GM23338 (cell line): ENCODE data around the gene LYRM2. TPM values are rescaled to one million over a fixed set of nuclear protein-coding genes. Genes with fewer than 3 reads are reported as not detected.

Experiments
- ATAC-seq: fragments of 200-7000 bp; cut with Tn5 transposase; 3 replicates; pipeline ENCODE4 v1.9.1; 2020
- DNase-seq: peaks from one replicate; pipeline ENCODE4 v3.0.0-alpha.2; 2015; ENCODE audit warnings: low spot score
- H2AFZ ChIP-seq: fragments of 200-600 bp; sonication (generic); 2 replicates; pipeline ENCODE4 v1.8.0; 2016; ENCODE audit warnings: antibody characterized with exemption, mild to moderate bottlenecking, moderate library complexity
- H3F3A ChIP-seq: fragments of 200-600 bp; sonication (generic); replicated peaks from 2 replicates; pipeline ENCODE4 v1.8.0; 2017; ENCODE audit warnings: antibody characterized with exemption, mixed run types, low read depth
- H3K27ac ChIP-seq: fragments of 200-600 bp; sonication (generic); 2 replicates; pipeline ENCODE4 v1.6.1; 2016; ENCODE audit warnings: low read depth
- H3K27me3 ChIP-seq: fragments of 200-600 bp; sonication (generic); 2 replicates; pipeline ENCODE4 v1.8.0; 2016; ENCODE audit warnings: mild to moderate bottlenecking, mixed run types, moderate library complexity; ENCODE audit not compliant: insufficient read depth
- H3K36me3 ChIP-seq: fragments of 200-600 bp; sonication (generic); 2 replicates; pipeline ENCODE4 v1.8.0; 2016; ENCODE audit warnings: mild to moderate bottlenecking; ENCODE audit not compliant: insufficient read depth
- H3K4me1 ChIP-seq: fragments of 200-600 bp; sonication (generic); 2 replicates; pipeline ENCODE4 v1.8.0; 2016; ENCODE audit warnings: mild to moderate bottlenecking, moderate library complexity; ENCODE audit not compliant: insufficient read depth
- H3K4me2 ChIP-seq: fragments of 200-600 bp; sonication (generic); 2 replicates; pipeline ENCODE4 v1.7.1; 2017; ENCODE audit warnings: mixed run types
- H3K4me3 ChIP-seq: fragments of 200-600 bp; sonication (generic); 2 replicates; pipeline ENCODE4 v1.6.1; 2016; ENCODE audit warnings: mixed run types
- H3K79me2 ChIP-seq: fragments of 200-600 bp; sonication (generic); replicated peaks from 2 replicates; pipeline ENCODE4 v1.8.0; 2017; ENCODE audit warnings: mild to moderate bottlenecking; ENCODE audit not compliant: insufficient read depth
- H3K9me2 ChIP-seq: fragments of 200-600 bp; sonication (generic); 2 replicates; pipeline ENCODE4 v1.8.0; 2017; ENCODE audit not compliant: insufficient read depth
- H4K20me1 ChIP-seq: fragments of 200-600 bp; sonication (generic); replicated peaks from 2 replicates; pipeline ENCODE4 v1.8.0; 2017; ENCODE audit warnings: mild to moderate bottlenecking; ENCODE audit not compliant: insufficient read depth
- H3K27ac Mint-ChIP-seq: 2 replicates; pipeline ENCODE4 v1.8.0; 2020; ENCODE audit warnings: inconsistent platforms, mild to moderate bottlenecking, moderate library complexity, mixed read lengths
- H3K27me3 Mint-ChIP-seq: 3 replicates; pipeline ENCODE4 v1.8.0; 2022; ENCODE audit warnings: low read depth, mild to moderate bottlenecking, moderate library complexity, mixed read lengths, inconsistent platforms; ENCODE audit not compliant: insufficient read depth, poor library complexity
- H3K36me3 Mint-ChIP-seq: 3 replicates; pipeline ENCODE4 v1.8.0; 2021; ENCODE audit warnings: low read depth, mild to moderate bottlenecking, inconsistent platforms, moderate library complexity, mixed read lengths
- H3K4me1 Mint-ChIP-seq: 3 replicates; pipeline ENCODE4 v1.8.0; 2020; ENCODE audit warnings: mild to moderate bottlenecking, inconsistent platforms, mixed read lengths
- H3K4me3 Mint-ChIP-seq: 3 replicates; pipeline ENCODE4 v1.8.0; 2021; ENCODE audit warnings: moderate library complexity, mild to moderate bottlenecking, inconsistent platforms, mixed read lengths
- H3K9me3 Mint-ChIP-seq: 3 replicates; pipeline ENCODE4 v1.8.0; 2020; ENCODE audit warnings: moderate library complexity, mild to moderate bottlenecking, inconsistent platforms, mixed read lengths
- CREB1 ChIP-seq: fragments of 250-450 bp; sonication (Bioruptor Pico); IDR thresholded peaks from 2 replicates; pipeline ENCODE4 v1.5.0; 2020; ENCODE audit warnings: low read depth, mild to moderate bottlenecking, moderate library complexity
- JUNB ChIP-seq: IDR thresholded peaks from one replicate; pipeline ENCODE4 v1.6.1; 2016; ENCODE audit warnings: antibody characterized with exemption; ENCODE audit not compliant: unreplicated experiment
- REST ChIP-seq: IDR thresholded peaks from one replicate; pipeline ENCODE4 v1.6.1; 2018; ENCODE audit warnings: antibody characterized with exemption; ENCODE audit not compliant: unreplicated experiment
- ZNF114 ChIP-seq: fragments of 250-450 bp; sonication (Bioruptor Pico); IDR thresholded peaks from 2 replicates; pipeline ENCODE4 v1.5.0; 2020; ENCODE audit warnings: mild to moderate bottlenecking, moderate library complexity
- ZNF462 ChIP-seq: fragments of 250-450 bp; sonication (Bioruptor Pico); IDR thresholded peaks from 2 replicates; pipeline ENCODE4 v1.5.0; 2020; ENCODE audit warnings: mild to moderate bottlenecking, moderate library complexity
- polyA plus RNA-seq: library from polyadenylated mRNA; unstranded; fragments of >200 nt; fragmentation: Nextera tagmentation; extraction: Ambion mirVana; gene quantifications from 2 replicates; pipeline ENCODE4 v1.2.1, GENCODE V29; 2016
- total RNA-seq: library from RNA; depleted of rRNA; stranded (reverse); fragments of >200 nt; shearing (Covaris generic); gene quantifications from 2 replicates; pipeline ENCODE4 v1.2.3, GENCODE V29; 2014

LYRM2 gene
- total and polyA plus RNA-seq, 2 experiments from 2014 or later = 20.3 to 67.3 TPM

- Histone ChIP-seq H3F3A (peaks cover 41% of the 10 kb centered on the region; the same call in 1 of the 2 replicates), H4K20me1 (0 out of 2 replicates have a peak, but pooled peaks cover 3% of the 10 kb centered on the region), H3K79me2 (peaks cover 17% of the 10 kb centered on the region), H3K9me2 (no peaks in the 10 kb centered on the region), H3K36me3 (peaks cover 92% of the 10 kb centered on the region), H3K27me3 (no peaks in the 10 kb centered on the region), H3K4me3 (no peak overlapping the region), H3K4me2 (no peak overlapping the region), H3K27ac (peak overlapping the region; percentile 76), H2AFZ (no peak overlapping the region), H3K4me1 (peaks cover 22% of the 10 kb centered on the region)
- H3K27me3 Mint-ChIP-seq = peaks cover 4% of the 10 kb centered on the region
- peak overlapping the region; percentile 81 for H3K27ac Mint-ChIP-seq
- H3K4me3 Mint-ChIP-seq = no peak overlapping the region; the same call in 2 of the 3 replicates
- no peaks in the 10 kb centered on the region for H3K9me3 Mint-ChIP-seq
- peak; percentile 48 for DNase-seq
- ATAC-seq = peak; percentile 87
- peaks cover 36% of the 10 kb centered on the region for H3K4me1 Mint-ChIP-seq
- no peak for TF ChIP-seq REST
- TF ChIP-seq CREB1 = no peak
- TF ChIP-seq ZNF462 (CRISPR knock-in tag) = peak; percentile 83; the same call in 1 of the 2 replicates
- no peak for TF ChIP-seq ZNF114 (CRISPR knock-in tag)
- TF ChIP-seq JUNB = no peak
- H3K36me3 Mint-ChIP-seq = peaks cover 98% of the 10 kb centered on the region
Measured at GRCh38 chr6:89678531-89678930, 40.0 kb upstream of the LYRM2 start.
